ENCODE results near the gene ACTG1.

GRCh38 chr17:81480140-81481072 lies 32.2 kb downstream of the ACTG1 start:
- TF ChIP-seq CTCF (IDR thresholded peaks at IDR 0.05) (no peak), POLR2A (IDR thresholded peaks at IDR 0.05) (no peak)

All from Peyer's patch (tissue), 4 donors.